HepG2 (cell line): ENCODE results near the gene CHD2. TPM values are rescaled to one million over a fixed set of nuclear protein-coding genes. Genes with fewer than 3 reads are reported as not detected.

Experiments used
- ARNTL ChIP-seq: sonication (generic); formaldehyde crosslinking; IDR thresholded peaks from 2 replicates; pipeline ENCODE4 v1.4.0; 2020; ENCODE audit warnings: mild to moderate bottlenecking, missing genetic modification reagents
- FOXA1 ChIP-seq, 2 experiments: fragments of 450-650 bp in 1 of 2; sonication (generic) in 1 of 2; formaldehyde crosslinking in 1 of 2; IDR thresholded peaks; 2 replicates each; pipeline versions ENCODE4 v1.4.0 to v1.6.1; 2016 to 2020; ENCODE audit warnings: missing genetic modification reagents in 1 of 2
- MED13 ChIP-seq: sonication (generic); formaldehyde crosslinking; IDR thresholded peaks from 2 replicates; pipeline ENCODE4 v1.5.0; 2020; ENCODE audit warnings: missing genetic modification reagents
- REL ChIP-seq: sonication (generic); formaldehyde crosslinking; conservative IDR thresholded peaks from 2 replicates; pipeline ENCODE4 v1.8.0; 2022; ENCODE audit warnings: mild to moderate bottlenecking, missing genetic modification reagents, moderate library complexity
- RXRB ChIP-seq: IDR thresholded peaks from 2 replicates; pipeline ENCODE4 v1.6.1; 2016; ENCODE audit warnings: borderline replicate concordance, missing genetic modification reagents, missing compliant biosample characterization
- SATB2 ChIP-seq: sonication (generic); formaldehyde crosslinking; IDR thresholded peaks from 2 replicates; pipeline ENCODE4 v1.5.0; 2020; ENCODE audit warnings: missing genetic modification reagents
- TBX3 ChIP-seq: fragments of 450-650 bp; IDR thresholded peaks from 2 replicates; pipeline ENCODE4 v1.6.1; 2017; ENCODE audit warnings: antibody characterized with exemption, mild to moderate bottlenecking, inconsistent platforms, borderline replicate concordance
- ZFP1 ChIP-seq: IDR thresholded peaks from 2 replicates; pipeline ENCODE4 v1.6.1; 2016
- ZNF20 ChIP-seq: sonication (generic); formaldehyde crosslinking; IDR thresholded peaks from 2 replicates; pipeline ENCODE4 v1.4.0; 2020; ENCODE audit warnings: mild to moderate bottlenecking, moderate library complexity, missing genetic modification reagents
- ZNF451 ChIP-seq: sonication (generic); formaldehyde crosslinking; IDR thresholded peaks from 2 replicates; pipeline ENCODE4 v1.5.0; 2020; ENCODE audit warnings: mild to moderate bottlenecking, missing genetic modification reagents
- polyA plus RNA-seq, 8 experiments: library from polyadenylated mRNA; depleted of rRNA in 3 of 8; stranded (reverse) in 7 of 8; unstranded in 1 of 8; fragments of >200 nt; fragmentation: Illumina TruSeq in 4 of 8; extraction: Trizol in 4 of 8; gene quantifications; 2 replicates each; pipeline versions ENCODE4 v1.2.1 to v1.2.3, GENCODE V29; 2011 to 2016; ENCODE audit warnings: low read depth in 4 of 8, missing spikeins in 1 of 8, mixed read lengths in 1 of 8; ENCODE audit not compliant: insufficient read depth in 1 of 8
- total RNA-seq, 5 experiments: library from RNA; depleted of rRNA; stranded (reverse); fragments of >200 nt; fragmentation: Illumina TruSeq; extraction: Trizol; gene quantifications; 2 replicates each; pipeline ENCODE4 v1.2.3, GENCODE V29; 2016; ENCODE audit warnings: low read depth in 1 of 5
- TF ChIP-seq, protein P1 (sequence below): sonication (generic); formaldehyde crosslinking; IDR thresholded peaks from 2 replicates; pipeline ENCODE4 v1.4.0; 2020; ENCODE audit warnings: missing genetic modification reagents, borderline replicate concordance
- TF ChIP-seq, protein P2 (sequence below): sonication (generic); formaldehyde crosslinking; IDR thresholded peaks from 2 replicates; pipeline ENCODE4 v1.8.0; 2022; ENCODE audit warnings: missing genetic modification reagents, low read depth, mild to moderate bottlenecking, borderline replicate concordance
- TF ChIP-seq, protein P3 (sequence below): IDR thresholded peaks from 2 replicates; pipeline ENCODE4 v1.6.1; 2016
- TF ChIP-seq, protein P4 (sequence below): sonication (generic); formaldehyde crosslinking; IDR thresholded peaks from 2 replicates; pipeline ENCODE4 v1.8.0; 2022; ENCODE audit warnings: low read depth, missing genetic modification reagents
- TF ChIP-seq, protein P5 (sequence below): sonication (generic); formaldehyde crosslinking; IDR thresholded peaks from 2 replicates; pipeline ENCODE4 v1.4.0; 2020; ENCODE audit warnings: mild to moderate bottlenecking, missing genetic modification reagents
- TF ChIP-seq, protein P6 (sequence below): sonication (generic); formaldehyde crosslinking; IDR thresholded peaks from 2 replicates; pipeline ENCODE4 v1.5.1; 2020; ENCODE audit warnings: missing genetic modification reagents, mild to moderate bottlenecking, borderline replicate concordance

Gene CHD2
- total and polyA plus RNA-seq, 2 of the 13 experiments (the other 11 are each of a cell fraction or from before 2014, with no cell fraction given): 54.0 to 54.1 TPM

DNA sequence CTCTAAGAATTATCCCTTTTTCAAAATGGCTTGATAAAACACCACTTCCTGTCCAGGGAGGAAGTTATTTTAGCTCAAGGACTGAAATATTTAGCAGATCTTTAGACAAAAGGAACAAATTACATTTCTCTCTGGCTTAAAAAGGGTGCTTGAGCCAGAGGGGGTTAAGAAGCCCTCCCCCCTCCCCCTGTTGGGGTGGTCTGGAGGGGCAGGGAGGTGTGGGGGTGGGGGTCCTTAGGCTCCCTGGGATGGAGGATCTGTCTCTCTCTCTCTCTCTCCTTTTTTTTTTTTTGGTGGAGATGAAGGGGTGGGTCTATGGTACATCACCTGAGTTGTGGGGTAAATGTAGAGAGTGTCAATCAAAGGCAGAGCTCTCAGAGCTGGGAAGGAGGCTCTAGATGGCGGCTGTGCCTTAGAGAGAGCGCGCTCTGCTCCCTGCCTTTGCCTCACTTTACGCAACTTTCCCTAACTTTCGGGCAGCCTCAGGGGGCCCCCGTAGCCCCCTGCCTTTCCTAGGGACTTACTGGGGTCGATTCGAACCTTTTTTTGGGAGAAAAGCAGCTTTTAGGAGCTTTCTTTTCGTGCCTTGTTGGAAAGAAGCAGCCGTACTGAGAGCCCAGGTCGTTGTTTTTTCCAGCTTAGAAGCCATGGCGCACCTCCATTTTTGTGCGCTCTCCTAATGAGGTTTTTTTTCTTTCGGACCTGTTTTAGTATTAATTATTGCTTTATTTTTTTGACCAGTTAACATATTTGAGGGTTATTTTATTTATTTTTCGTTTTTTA, at the start of gene CHD2 (continued):
- TF ChIP-seq, protein P1, sequence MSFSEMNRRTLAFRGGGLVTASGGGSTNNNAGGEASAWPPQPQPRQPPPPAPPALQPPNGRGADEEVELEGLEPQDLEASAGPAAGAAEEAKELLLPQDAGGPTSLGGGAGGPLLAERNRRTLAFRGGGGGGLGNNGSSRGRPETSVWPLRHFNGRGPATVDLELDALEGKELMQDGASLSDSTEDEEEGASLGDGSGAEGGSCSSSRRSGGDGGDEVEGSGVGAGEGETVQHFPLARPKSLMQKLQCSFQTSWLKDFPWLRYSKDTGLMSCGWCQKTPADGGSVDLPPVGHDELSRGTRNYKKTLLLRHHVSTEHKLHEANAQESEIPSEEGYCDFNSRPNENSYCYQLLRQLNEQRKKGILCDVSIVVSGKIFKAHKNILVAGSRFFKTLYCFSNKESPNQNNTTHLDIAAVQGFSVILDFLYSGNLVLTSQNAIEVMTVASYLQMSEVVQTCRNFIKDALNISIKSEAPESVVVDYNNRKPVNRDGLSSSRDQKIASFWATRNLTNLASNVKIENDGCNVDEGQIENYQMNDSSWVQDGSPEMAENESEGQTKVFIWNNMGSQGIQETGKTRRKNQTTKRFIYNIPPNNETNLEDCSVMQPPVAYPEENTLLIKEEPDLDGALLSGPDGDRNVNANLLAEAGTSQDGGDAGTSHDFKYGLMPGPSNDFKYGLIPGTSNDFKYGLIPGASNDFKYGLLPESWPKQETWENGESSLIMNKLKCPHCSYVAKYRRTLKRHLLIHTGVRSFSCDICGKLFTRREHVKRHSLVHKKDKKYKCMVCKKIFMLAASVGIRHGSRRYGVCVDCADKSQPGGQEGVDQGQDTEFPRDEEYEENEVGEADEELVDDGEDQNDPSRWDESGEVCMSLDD (CRISPR knock-in tag): no peak
- no peak for TF ChIP-seq ARNTL (CRISPR knock-in tag)
- no peak for TF ChIP-seq ZNF451
- TF ChIP-seq, protein P2, sequence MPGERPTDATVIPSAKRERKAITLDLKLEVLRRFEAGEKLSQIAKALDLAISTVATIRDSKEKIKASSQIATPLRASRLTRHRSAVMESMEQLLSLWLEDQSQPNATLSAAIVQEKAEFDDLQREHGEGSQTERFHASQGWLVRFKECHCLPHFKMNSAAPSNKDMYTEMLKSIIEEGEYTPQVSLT (CRISPR knock-in tag): no peak
- no peak for TF ChIP-seq ZFP1 (CRISPR knock-in tag)
- TF ChIP-seq, protein P3, sequence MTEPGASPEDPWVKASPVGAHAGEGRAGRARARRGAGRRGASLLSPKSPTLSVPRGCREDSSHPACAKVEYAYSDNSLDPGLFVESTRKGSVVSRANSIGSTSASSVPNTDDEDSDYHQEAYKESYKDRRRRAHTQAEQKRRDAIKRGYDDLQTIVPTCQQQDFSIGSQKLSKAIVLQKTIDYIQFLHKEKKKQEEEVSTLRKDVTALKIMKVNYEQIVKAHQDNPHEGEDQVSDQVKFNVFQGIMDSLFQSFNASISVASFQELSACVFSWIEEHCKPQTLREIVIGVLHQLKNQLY (CRISPR knock-in tag): no peak
- TF ChIP-seq TBX3: no peak
- TF ChIP-seq FOXA1 (IDR thresholded peaks at IDR 0.05): no peak
- TF ChIP-seq FOXA1 (CRISPR knock-in tag; IDR thresholded peaks at IDR 0.05): no peak
- TF ChIP-seq SATB2: no peak
- TF ChIP-seq, protein P4, sequence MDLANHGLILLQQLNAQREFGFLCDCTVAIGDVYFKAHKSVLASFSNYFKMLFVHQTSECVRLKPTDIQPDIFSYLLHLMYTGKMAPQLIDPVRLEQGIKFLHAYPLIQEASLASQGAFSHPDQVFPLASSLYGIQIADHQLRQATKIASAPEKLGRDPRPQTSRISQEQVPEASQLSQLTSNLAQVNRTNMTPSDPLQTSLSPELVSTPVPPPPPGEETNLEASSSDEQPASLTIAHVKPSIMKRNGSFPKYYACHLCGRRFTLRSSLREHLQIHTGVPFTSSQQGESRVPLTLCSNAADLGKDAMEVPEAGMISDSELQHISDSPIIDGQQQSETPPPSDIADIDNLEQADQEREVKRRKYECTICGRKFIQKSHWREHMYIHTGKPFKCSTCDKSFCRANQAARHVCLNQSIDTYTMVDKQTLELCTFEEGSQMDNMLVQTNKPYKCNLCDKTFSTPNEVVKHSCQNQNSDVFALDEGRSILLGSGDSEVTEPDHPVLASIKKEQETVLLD (CRISPR knock-in tag): no peak
- TF ChIP-seq, protein P5, sequence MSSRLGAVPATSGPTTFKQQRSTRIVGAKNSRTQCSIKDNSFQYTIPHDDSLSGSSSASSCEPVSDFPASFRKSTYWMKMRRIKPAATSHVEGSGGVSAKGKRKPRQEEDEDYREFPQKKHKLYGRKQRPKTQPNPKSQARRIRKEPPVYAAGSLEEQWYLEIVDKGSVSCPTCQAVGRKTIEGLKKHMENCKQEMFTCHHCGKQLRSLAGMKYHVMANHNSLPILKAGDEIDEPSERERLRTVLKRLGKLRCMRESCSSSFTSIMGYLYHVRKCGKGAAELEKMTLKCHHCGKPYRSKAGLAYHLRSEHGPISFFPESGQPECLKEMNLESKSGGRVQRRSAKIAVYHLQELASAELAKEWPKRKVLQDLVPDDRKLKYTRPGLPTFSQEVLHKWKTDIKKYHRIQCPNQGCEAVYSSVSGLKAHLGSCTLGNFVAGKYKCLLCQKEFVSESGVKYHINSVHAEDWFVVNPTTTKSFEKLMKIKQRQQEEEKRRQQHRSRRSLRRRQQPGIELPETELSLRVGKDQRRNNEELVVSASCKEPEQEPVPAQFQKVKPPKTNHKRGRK: no peak
- TF ChIP-seq ZNF20: no peak; the same call in 1 of the 2 replicates
- TF ChIP-seq, protein P6, sequence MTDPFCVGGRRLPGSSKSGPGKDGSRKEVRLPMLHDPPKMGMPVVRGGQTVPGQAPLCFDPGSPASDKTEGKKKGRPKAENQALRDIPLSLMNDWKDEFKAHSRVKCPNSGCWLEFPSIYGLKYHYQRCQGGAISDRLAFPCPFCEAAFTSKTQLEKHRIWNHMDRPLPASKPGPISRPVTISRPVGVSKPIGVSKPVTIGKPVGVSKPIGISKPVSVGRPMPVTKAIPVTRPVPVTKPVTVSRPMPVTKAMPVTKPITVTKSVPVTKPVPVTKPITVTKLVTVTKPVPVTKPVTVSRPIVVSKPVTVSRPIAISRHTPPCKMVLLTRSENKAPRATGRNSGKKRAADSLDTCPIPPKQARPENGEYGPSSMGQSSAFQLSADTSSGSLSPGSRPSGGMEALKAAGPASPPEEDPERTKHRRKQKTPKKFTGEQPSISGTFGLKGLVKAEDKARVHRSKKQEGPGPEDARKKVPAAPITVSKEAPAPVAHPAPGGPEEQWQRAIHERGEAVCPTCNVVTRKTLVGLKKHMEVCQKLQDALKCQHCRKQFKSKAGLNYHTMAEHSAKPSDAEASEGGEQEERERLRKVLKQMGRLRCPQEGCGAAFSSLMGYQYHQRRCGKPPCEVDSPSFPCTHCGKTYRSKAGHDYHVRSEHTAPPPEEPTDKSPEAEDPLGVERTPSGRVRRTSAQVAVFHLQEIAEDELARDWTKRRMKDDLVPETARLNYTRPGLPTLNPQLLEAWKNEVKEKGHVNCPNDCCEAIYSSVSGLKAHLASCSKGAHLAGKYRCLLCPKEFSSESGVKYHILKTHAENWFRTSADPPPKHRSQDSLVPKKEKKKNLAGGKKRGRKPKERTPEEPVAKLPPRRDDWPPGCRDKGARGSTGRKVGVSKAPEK: no peak
- 0 out of 2 replicates have a peak, but pooled peaks have one; percentile 41 for TF ChIP-seq RXRB (CRISPR knock-in tag)
- no peak for TF ChIP-seq MED13 (CRISPR knock-in tag)
- TF ChIP-seq REL (CRISPR knock-in tag): no peak
